A673 (cell line): ENCODE results near the gene STXBP2. TPM values are rescaled to one million over a fixed set of nuclear protein-coding genes. Genes with fewer than 3 reads are reported as not detected.

Source experiments
- BruUV-seq: library from RNA; stranded (reverse); fragments of 400-500 nt; replicated peaks from 2 replicates; lab custom pipeline; 2021; lab: Mats Ljungman, UMichigan
- CTCF ChIA-PET: fragments of 300-600 bp; sonication (Branson Sonifier 250); formaldehyde crosslinking; loops from one replicate; lab custom pipeline; 2022; ENCODE audit warnings: antibody characterized with exemption; lab: Charles Lee
- POLR2A ChIA-PET: fragments of 300-600 bp; sonication (Branson Sonifier 250); formaldehyde crosslinking; loops from one replicate; lab custom pipeline; 2022; ENCODE audit warnings: antibody characterized with exemption; ENCODE audit not compliant: low non-redundant PET; lab: Charles Lee
- DNase-seq: peaks from one replicate; pipeline ENCODE4 v3.0.0-alpha.2; 2015; ENCODE audit warnings: low spot score
- H3K27ac ChIP-seq: fragments of 200-600 bp; sonication (generic); 2 replicates; pipeline ENCODE4 v1.5.1; 2016; ENCODE audit warnings: mixed run types, low read depth, mild to moderate bottlenecking, mixed read lengths, antibody characterized with exemption, low read length; ENCODE audit not compliant: poor library complexity, severe bottlenecking
- H3K27me3 ChIP-seq: fragments of 200-600 bp; sonication (generic); replicated peaks from 2 replicates; pipeline ENCODE4 v1.6.1; 2017; ENCODE audit warnings: mixed run types, low read depth, mild to moderate bottlenecking, mixed read lengths, antibody characterized with exemption, low read length; ENCODE audit not compliant: insufficient read depth, poor library complexity
- H3K36me3 ChIP-seq: fragments of 200-600 bp; sonication (generic); 2 replicates; pipeline ENCODE4 v1.6.1; 2016; ENCODE audit warnings: mixed run types, mild to moderate bottlenecking, mixed read lengths, antibody characterized with exemption, low read length; ENCODE audit not compliant: insufficient read depth, poor library complexity, severe bottlenecking
- H3K4me1 ChIP-seq: fragments of 200-600 bp; sonication (generic); 2 replicates; pipeline ENCODE4 v1.6.1; 2017; ENCODE audit warnings: mixed run types, mild to moderate bottlenecking, mixed read lengths, antibody characterized with exemption, low read length; ENCODE audit not compliant: insufficient read depth, poor library complexity, severe bottlenecking
- H3K4me3 ChIP-seq: fragments of 200-600 bp; sonication (generic); 2 replicates; pipeline ENCODE4 v1.5.1; 2016; ENCODE audit warnings: low read depth, mixed run types, mild to moderate bottlenecking, mixed read lengths, low read length; ENCODE audit not compliant: poor library complexity, severe bottlenecking
- H3K9me3 ChIP-seq: fragments of 200-600 bp; sonication (generic); 2 replicates; pipeline ENCODE4 v1.6.1; 2016; ENCODE audit warnings: mixed run types, low read depth, mild to moderate bottlenecking, mixed read lengths, antibody characterized with exemption, low read length; ENCODE audit not compliant: poor library complexity, severe bottlenecking
- CTCF ChIP-seq: fragments of 300-800, 200-600 bp; sonication (generic); conservative IDR thresholded peaks from 2 replicates; pipeline ENCODE4 v1.5.1; 2017; ENCODE audit warnings: low read depth, mild to moderate bottlenecking, antibody characterized with exemption, low read length, moderate library complexity, mixed read lengths
- EZH2 ChIP-seq: fragments of 200-600 bp; sonication (generic); IDR thresholded peaks from 2 replicates; pipeline ENCODE4 v1.6.1; 2017; ENCODE audit warnings: borderline replicate concordance, low read depth, mild to moderate bottlenecking, mixed read lengths, antibody characterized with exemption, low read length; ENCODE audit not compliant: poor library complexity, severe bottlenecking
- intact Hi-C: fragments of 100-400 bp; cut with micrococcal nuclease; formaldehyde crosslinking; loops from one replicate; pipeline ENCODE4 v1.10.0; 2022; ENCODE audit not compliant: unreplicated experiment
- total RNA-seq: library from RNA; stranded (reverse); gene quantifications from 2 replicates; pipeline ENCODE4 v1.2.3, GENCODE V29; 2021

Gene STXBP2
- total RNA-seq, 1 experiment from 2014 or later: 49.8 TPM

GRCh38 chr19:7620442-7621412 lies 16.2 kb upstream of the STXBP2 start:
- Histone ChIP-seq H3K4me3 (no peak overlapping the region), H3K9me3 (no peaks in the 10 kb centered on the region), H3K4me1 (no peaks in the 10 kb centered on the region), H3K36me3 (peaks cover 25% of the 10 kb centered on the region), H3K27ac (no peak overlapping the region), H3K27me3 (no peaks in the 10 kb centered on the region)
- TF ChIP-seq EZH2 (no peak), CTCF (no peak)
- BruUV-seq: no TSS peak
- ChIA-PET POLR2A (no interaction called here), CTCF (no interaction called here)
- intact Hi-C loops: no loop called here
- DNase-seq: no peak

- CTCF ChIA-PET: no interaction called here
- no peaks in the 10 kb centered on the region for H3K4me1 ChIP-seq
- TF ChIP-seq EZH2: no peak
- peaks cover 31% of the 10 kb centered on the region for H3K36me3 ChIP-seq
- H3K27ac ChIP-seq: no peak overlapping the region
- no peak overlapping the region for H3K4me3 ChIP-seq
- BruUV-seq: no TSS peak
- POLR2A ChIA-PET: no interaction called here
- DNase-seq: no peak
- intact Hi-C loops: no loop called here
- H3K27me3 ChIP-seq: no peaks in the 10 kb centered on the region
- H3K9me3 ChIP-seq: no peaks in the 10 kb centered on the region
Observed at GRCh38 chr19:7622933-7623685, 13.8 kb upstream of the STXBP2 start.

GRCh38 chr19:7623725-7624603 lies 12.9 kb upstream of the STXBP2 start:
- ChIA-PET CTCF (no interaction called here), POLR2A (no interaction called here)
- BruUV-seq: no TSS peak
- Histone ChIP-seq H3K4me1 (peaks cover 6% of the 10 kb centered on the region), H3K27me3 (no peaks in the 10 kb centered on the region), H3K9me3 (no peaks in the 10 kb centered on the region), H3K36me3 (peaks cover 31% of the 10 kb centered on the region), H3K4me3 (no peak overlapping the region), H3K27ac (no peak overlapping the region)
- TF ChIP-seq EZH2: no peak
- no peak for TF ChIP-seq CTCF
- no peak for DNase-seq
- intact Hi-C loops: no loop called here
